HepG2 (cell line): ENCODE data around the gene DCUN1D4. TPM values are rescaled to one million over a fixed set of nuclear protein-coding genes. Genes with fewer than 3 reads are reported as not detected.

Source experiments
- ATAC-seq: fragments of 200-7000 bp; cut with Tn5 transposase; 3 replicates; pipeline ENCODE4 v1.9.1; 2020; ENCODE audit warnings: mild to moderate bottlenecking, moderate library complexity
- BruUV-seq: library from RNA; stranded (reverse); fragments of 400-500 nt; replicated peaks from 2 replicates; lab custom pipeline; 2021; lab: Mats Ljungman, UMichigan
- CTCF ChIA-PET: fragments of 300-600 bp; formaldehyde crosslinking; extraction: SDS; loops from one replicate; lab custom pipeline; 2021; ENCODE audit warnings: low total read pairs, inconsistent platforms, low intra/inter-chr PET ratio; lab: Yijun Ruan, JAX
- POLR2A ChIA-PET: fragments of 350-600 bp; sonication (Branson Sonifier 250); formaldehyde crosslinking; loops from one replicate; lab custom pipeline; 2020; ENCODE audit warnings: antibody characterized with exemption, inconsistent platforms; lab: Yijun Ruan, JAX
- DNase-seq: peaks from one replicate; pipeline ENCODE4 v3.0.0-alpha.2; 2015; ENCODE audit warnings: low spot score
- FAIRE-seq: peaks from 3 replicates; lab custom pipeline; 2011; peaks lifted over from hg19 to GRCh38; lab: Jason Lieb, UNC
- H2AFZ ChIP-seq: one replicate; pipeline ENCODE4 v1.6.1; 2011; ENCODE audit warnings: low read length, inconsistent platforms
- H3K27ac ChIP-seq: fragments of 300-600 bp; 3 replicates; pipeline ENCODE4 v1.8.0; 2011; ENCODE audit warnings: mixed run types, mild to moderate bottlenecking, mixed read lengths, low read length, inconsistent platforms; ENCODE audit not compliant: insufficient read depth; ENCODE audit errors: extremely low read length
- H3K27me3 ChIP-seq, 2 experiments: fragments of 200-600 bp in 1 of 2; 2 replicates in 1 of 2; 3 replicates in 1 of 2; pipeline versions ENCODE4 v1.6.0 to v1.8.0; 2011; ENCODE audit warnings: low read length in 2 of 2, mild to moderate bottlenecking in 2 of 2, moderate library complexity in 2 of 2, inconsistent platforms in 1 of 2; ENCODE audit not compliant: insufficient read depth in 2 of 2, control insufficient read depth in 1 of 2
- H3K36me3 ChIP-seq, 2 experiments: fragments of 200-600 bp in 1 of 2; replicated peaks in 1 of 2; 2 replicates in 1 of 2; 3 replicates in 1 of 2; pipeline versions ENCODE4 v1.5.1 to v1.8.0; 2011; ENCODE audit warnings: low read length in 2 of 2, inconsistent platforms in 1 of 2; ENCODE audit not compliant: insufficient read depth in 2 of 2, control insufficient read depth in 1 of 2
- H3K4me1 ChIP-seq: 2 replicates; pipeline ENCODE4 v1.5.1; 2012; ENCODE audit warnings: low read length, inconsistent platforms; ENCODE audit not compliant: insufficient read depth
- H3K4me2 ChIP-seq: 2 replicates; pipeline ENCODE4 v1.6.0; 2011; ENCODE audit warnings: low read depth, low read length, inconsistent platforms
- H3K4me3 ChIP-seq, 3 experiments: fragments of 200-600 bp in 1 of 3; sonication (generic), shearing (Covaris generic) in 1 of 3; replicated peaks in 1 of 3; 2 replicates each; pipeline ENCODE4 v1.5.1; 2011 to 2016; ENCODE audit warnings: low read length in 3 of 3, inconsistent platforms in 2 of 3, low read depth in 2 of 3, mild to moderate bottlenecking in 2 of 3, control low read depth in 1 of 3, mixed read lengths in 1 of 3; ENCODE audit not compliant: insufficient read depth in 1 of 3
- H3K79me2 ChIP-seq: one replicate; pipeline ENCODE4 v1.6.1; 2011; ENCODE audit warnings: low read length, inconsistent platforms; ENCODE audit not compliant: insufficient read depth
- H3K9ac ChIP-seq: 2 replicates; pipeline ENCODE4 v1.6.0; 2011; ENCODE audit warnings: mild to moderate bottlenecking, low read depth, low read length, inconsistent platforms; ENCODE audit not compliant: insufficient read depth
- H3K9me3 ChIP-seq: 2 replicates; pipeline ENCODE4 v1.5.1; 2012; ENCODE audit warnings: mild to moderate bottlenecking, low read length
- H4K20me1 ChIP-seq: 2 replicates; pipeline ENCODE4 v1.6.0; 2011; ENCODE audit warnings: inconsistent platforms, mild to moderate bottlenecking, low read length, moderate library complexity; ENCODE audit not compliant: insufficient read depth
- SP1 ChIP-seq, 2 experiments: fragments of 450-650 bp in 1 of 2; sonication (generic) in 1 of 2; formaldehyde crosslinking in 1 of 2; IDR thresholded peaks; 2 replicates each; pipeline versions ENCODE4 v1.4.0 to v1.6.1; 2016 to 2020; ENCODE audit warnings: missing genetic modification reagents in 1 of 2
- SPEN ChIP-seq: sonication (generic); formaldehyde crosslinking; IDR thresholded peaks from 2 replicates; pipeline ENCODE4 v1.5.1; 2020; ENCODE audit warnings: low read depth, mild to moderate bottlenecking, missing genetic modification reagents
- TOE1 ChIP-seq: sonication (generic); formaldehyde crosslinking; IDR thresholded peaks from 2 replicates; pipeline ENCODE4 v1.4.0; 2020; ENCODE audit warnings: mild to moderate bottlenecking, missing genetic modification reagents
- ZNF251 ChIP-seq: sonication (generic); formaldehyde crosslinking; IDR thresholded peaks from 2 replicates; pipeline ENCODE4 v1.9.0; 2021; ENCODE audit warnings: mild to moderate bottlenecking, missing genetic modification reagents
- ZNF3 ChIP-seq: IDR thresholded peaks from 2 replicates; pipeline ENCODE4 v1.7.0; 2017; ENCODE audit warnings: inconsistent platforms
- ZNF547 ChIP-seq: sonication (generic); formaldehyde crosslinking; IDR thresholded peaks from 2 replicates; pipeline ENCODE4 v1.5.1; 2020; ENCODE audit warnings: mild to moderate bottlenecking, missing genetic modification reagents
- ZNF569 ChIP-seq: sonication (generic); formaldehyde crosslinking; IDR thresholded peaks from 2 replicates; pipeline ENCODE4 v1.5.0; 2020; ENCODE audit warnings: mild to moderate bottlenecking, missing genetic modification reagents, moderate library complexity, borderline replicate concordance
- ZNF652 ChIP-seq: IDR thresholded peaks from 2 replicates; pipeline ENCODE4 v1.6.1; 2016; ENCODE audit warnings: low read depth, borderline replicate concordance
- ZNF777 ChIP-seq: sonication (generic); formaldehyde crosslinking; IDR thresholded peaks from 2 replicates; pipeline ENCODE4 v1.4.0; 2020; ENCODE audit warnings: missing genetic modification reagents
- WGBS: methylation state at CpG from one replicate; pipeline ENCODE4 v1.1.6; 2017; ENCODE audit warnings: low lambda C conversion rate; 5-methylcytosine and 5-hydroxymethylcytosine counted together
- in situ Hi-C: cut with HindIII; loops from 2 replicates; pipeline ENCODE4 v1.10.0; 2017; ENCODE audit warnings: low pct_unique_long_range_greater_than_20kb; ENCODE audit not compliant: extremely low pct_ligation_motif_present
- intact Hi-C: fragments of 100-400 bp; cut with micrococcal nuclease; formaldehyde crosslinking; loops from one replicate; pipeline ENCODE4 v1.10.0; 2022; ENCODE audit not compliant: unreplicated experiment
- polyA plus RNA-seq, 8 experiments: library from polyadenylated mRNA; depleted of rRNA in 3 of 8; stranded (reverse) in 7 of 8; unstranded in 1 of 8; fragments of >200 nt; fragmentation: Illumina TruSeq in 4 of 8; extraction: Trizol in 4 of 8; gene quantifications; 2 replicates each; pipeline versions ENCODE4 v1.2.1 to v1.2.3, GENCODE V29; 2011 to 2016; ENCODE audit warnings: low read depth in 4 of 8, missing spikeins in 1 of 8, mixed read lengths in 1 of 8; ENCODE audit not compliant: insufficient read depth in 1 of 8
- total RNA-seq, 5 experiments: library from RNA; depleted of rRNA; stranded (reverse); fragments of >200 nt; fragmentation: Illumina TruSeq; extraction: Trizol; gene quantifications; 2 replicates each; pipeline ENCODE4 v1.2.3, GENCODE V29; 2016; ENCODE audit warnings: low read depth in 1 of 5
- TF ChIP-seq, protein P1 (sequence below): sonication (generic); formaldehyde crosslinking; IDR thresholded peaks from 2 replicates; pipeline ENCODE4 v1.5.0; 2020; ENCODE audit warnings: mild to moderate bottlenecking, low read depth, missing genetic modification reagents, borderline replicate concordance
- TF ChIP-seq, protein P2 (sequence below): sonication (generic); formaldehyde crosslinking; IDR thresholded peaks from 2 replicates; pipeline ENCODE4 v1.5.0; 2020; ENCODE audit warnings: missing genetic modification reagents, mild to moderate bottlenecking, borderline replicate concordance
- TF ChIP-seq, protein P3 (sequence below): sonication (generic); formaldehyde crosslinking; IDR thresholded peaks from 2 replicates; pipeline ENCODE4 v1.4.0; 2020; ENCODE audit warnings: mild to moderate bottlenecking, missing genetic modification reagents

The DCUN1D4 gene
- total and polyA plus RNA-seq, 2 of the 13 experiments (the other 11 are each of a cell fraction or from before 2014, with no cell fraction given) = 27.9 to 44.4 TPM

DNA sequence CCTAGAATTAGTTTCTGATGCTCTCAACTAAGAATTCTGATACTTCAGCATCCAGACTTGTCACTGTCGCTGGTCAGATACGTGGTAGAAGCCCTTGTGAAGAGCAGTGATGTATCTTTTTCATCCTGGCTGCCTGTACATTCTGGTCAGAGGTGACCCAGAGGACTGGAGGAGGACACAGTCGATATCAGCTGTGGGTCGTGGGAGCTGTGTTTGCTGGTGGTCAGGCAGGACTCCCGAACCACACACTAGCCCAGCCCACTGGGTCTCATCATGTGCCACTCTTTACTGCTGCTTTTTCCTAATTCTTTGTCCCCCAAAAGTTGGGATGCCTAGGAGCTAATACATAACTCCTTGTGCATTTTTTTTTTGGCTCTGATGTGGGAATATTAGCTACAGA lies 6.5 kb downstream of the DCUN1D4 start:
- H3K27me3 ChIP-seq = no peaks in the 10 kb centered on the region
- in situ Hi-C loops = no loop called here
- ChIA-PET POLR2A (no interaction called here), CTCF (no interaction called here)
- ATAC-seq (no peak), DNase-seq (no peak), FAIRE-seq (no peak)
- 77% methylated on average over 5 of the region's 5 CpGs for WGBS
- H3K4me2 ChIP-seq = no peak overlapping the region
- H3K27ac ChIP-seq = no peak overlapping the region
- no peaks in the 10 kb centered on the region for H3K9me3 ChIP-seq
- no peak overlapping the region for H3K4me3 ChIP-seq
- no peaks in the 10 kb centered on the region; the same call in 1 of the 2 replicates for H4K20me1 ChIP-seq
- no peaks in the 10 kb centered on the region for H3K36me3 ChIP-seq
- H3K9ac ChIP-seq = no peak overlapping the region
- TF ChIP-seq, protein P1, sequence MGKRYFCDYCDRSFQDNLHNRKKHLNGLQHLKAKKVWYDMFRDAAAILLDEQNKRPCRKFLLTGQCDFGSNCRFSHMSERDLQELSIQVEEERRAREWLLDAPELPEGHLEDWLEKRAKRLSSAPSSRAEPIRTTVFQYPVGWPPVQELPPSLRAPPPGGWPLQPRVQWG (CRISPR knock-in tag) = no peak
- TF ChIP-seq TOE1 (CRISPR knock-in tag) = no peak
- no peak for TF ChIP-seq ZNF569
- TF ChIP-seq ZNF547 (CRISPR knock-in tag) = no peak
- no peak for TF ChIP-seq ZNF3 (CRISPR knock-in tag)
- TF ChIP-seq, protein P2, sequence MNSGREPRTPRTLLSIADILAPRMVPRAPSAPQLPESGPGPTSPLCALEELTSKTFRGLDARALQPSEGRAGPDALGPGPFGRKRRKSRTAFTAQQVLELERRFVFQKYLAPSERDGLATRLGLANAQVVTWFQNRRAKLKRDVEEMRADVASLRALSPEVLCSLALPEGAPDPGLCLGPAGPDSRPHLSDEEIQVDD (CRISPR knock-in tag) = no peak
- no peak for TF ChIP-seq ZNF251 (CRISPR knock-in tag)
- TF ChIP-seq SPEN (CRISPR knock-in tag) = no peak
- TF ChIP-seq ZNF777 (CRISPR knock-in tag) = no peak
- TF ChIP-seq ZNF652 (CRISPR knock-in tag) = no peak
- TF ChIP-seq SP1 (IDR thresholded peaks at IDR 0.05) = no peak
- no peak for TF ChIP-seq SP1 (CRISPR knock-in tag; IDR thresholded peaks at IDR 0.05)
- TF ChIP-seq, protein P3, sequence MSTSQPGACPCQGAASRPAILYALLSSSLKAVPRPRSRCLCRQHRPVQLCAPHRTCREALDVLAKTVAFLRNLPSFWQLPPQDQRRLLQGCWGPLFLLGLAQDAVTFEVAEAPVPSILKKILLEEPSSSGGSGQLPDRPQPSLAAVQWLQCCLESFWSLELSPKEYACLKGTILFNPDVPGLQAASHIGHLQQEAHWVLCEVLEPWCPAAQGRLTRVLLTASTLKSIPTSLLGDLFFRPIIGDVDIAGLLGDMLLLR (CRISPR knock-in tag) = no peak
- H3K4me1 ChIP-seq = peaks cover 59% of the 10 kb centered on the region
- BruUV-seq = no TSS peak
- H3K79me2 ChIP-seq = peaks cover 94% of the 10 kb centered on the region
- no peak overlapping the region for H2AFZ ChIP-seq
- intact Hi-C loops = no loop called here
